Left ventricle myocardium inferior (tissue), 1 donor: ENCODE data around the gene CPA4. TPM values are rescaled to one million over a fixed set of nuclear protein-coding genes. Genes with fewer than 3 reads are reported as not detected.

Experiments
- DNase-seq: peaks from one replicate; pipeline ENCODE4 v3.0.0-alpha.2; 2020
- H3K27ac ChIP-seq: fragments of 200-600 bp; replicated peaks from 2 replicates; pipeline ENCODE4 v1.8.0; 2021
- H3K27me3 ChIP-seq: fragments of 200-600 bp; 2 replicates; pipeline ENCODE4 v1.8.0; 2021; ENCODE audit warnings: low read depth
- H3K36me3 ChIP-seq: fragments of 200-600 bp; 2 replicates; pipeline ENCODE4 v1.8.0; 2021
- H3K4me1 ChIP-seq: fragments of 200-600 bp; 2 replicates; pipeline ENCODE4 v1.8.0; 2021
- H3K4me3 ChIP-seq: fragments of 200-600 bp; 2 replicates; pipeline ENCODE4 v1.8.0; 2021; ENCODE audit warnings: mild to moderate bottlenecking, moderate library complexity
- H3K9me3 ChIP-seq: fragments of 200-600 bp; replicated peaks from 2 replicates; pipeline ENCODE4 v1.8.0; 2021
- CTCF ChIP-seq: fragments of 200-600 bp; IDR thresholded peaks from 2 replicates; pipeline ENCODE4 v1.8.0; 2021; ENCODE audit warnings: antibody characterized with exemption, mild to moderate bottlenecking, borderline replicate concordance
- intact Hi-C: fragments of 100-400 bp; cut with micrococcal nuclease; formaldehyde crosslinking; loops from one replicate; pipeline ENCODE4 v1.11.0; 2022
- total RNA-seq: library from RNA; stranded (reverse); fragmentation: NEBNext Ultra II Directional; extraction: Animal tissue kit (Norgen Biotek cat#: 25700); gene quantifications from one replicate; pipeline ENCODE4 v1.2.1, GENCODE V29; 2021
- donor health status: DM: no; HTN: yes; CAD: no; lungs with severe emphysema.

The CPA4 gene
- total RNA-seq, 1 donor from 2014 or later = not detected

DNA sequence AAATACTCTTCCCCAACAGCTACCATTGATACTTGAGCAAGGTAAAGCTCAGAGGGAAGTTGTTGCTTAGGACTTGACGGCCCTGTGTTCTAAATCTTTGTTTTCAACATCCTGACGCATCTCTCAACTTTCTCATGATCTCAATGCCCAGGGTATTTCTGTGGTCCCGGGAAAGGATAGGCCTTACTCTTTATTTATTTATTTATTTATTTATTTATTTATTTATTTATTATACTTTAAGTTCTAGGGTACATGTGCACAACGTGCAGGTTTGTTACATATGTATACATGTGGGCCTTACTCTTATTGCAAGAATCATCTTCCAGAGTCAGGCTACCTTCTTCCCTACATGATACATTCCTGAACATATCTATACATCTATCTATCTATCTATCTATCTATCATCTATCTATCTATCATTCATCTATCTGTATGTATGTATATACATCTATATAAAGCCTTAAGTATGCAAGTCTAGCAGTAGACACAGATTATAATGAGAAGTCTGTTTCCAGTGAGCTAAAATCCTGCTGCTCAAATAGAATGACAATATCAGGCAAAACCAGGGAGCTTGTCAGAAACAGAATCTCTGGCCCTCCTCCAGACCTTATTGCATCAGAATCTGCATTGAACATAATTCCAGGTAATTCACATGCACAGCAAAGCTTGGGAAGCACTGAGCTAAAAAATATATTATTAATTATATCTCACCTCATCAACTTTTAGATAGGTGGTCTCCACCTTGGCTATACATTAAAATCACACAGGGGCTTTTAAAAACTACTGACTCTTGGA lies 39.5 kb downstream of the CPA4 start:
- no peak for DNase-seq
- no peaks in the 10 kb centered on the region for H3K4me1 ChIP-seq
- H3K4me3 ChIP-seq = no peak overlapping the region
- H3K9me3 ChIP-seq = no peaks in the 10 kb centered on the region
- intact Hi-C loops = no loop called here
- TF ChIP-seq CTCF = no peak
- H3K27ac ChIP-seq = no peak overlapping the region
- H3K36me3 ChIP-seq = no peaks in the 10 kb centered on the region
- H3K27me3 ChIP-seq = no peaks in the 10 kb centered on the region

- no peak for TF ChIP-seq CTCF
- H3K27me3 ChIP-seq = no peaks in the 10 kb centered on the region
- H3K9me3 ChIP-seq = no peaks in the 10 kb centered on the region
- H3K27ac ChIP-seq = no peak overlapping the region
- no peak for DNase-seq
- H3K4me3 ChIP-seq = no peak overlapping the region
- H3K36me3 ChIP-seq = no peaks in the 10 kb centered on the region
- intact Hi-C loops = no loop called here
- H3K4me1 ChIP-seq = no peaks in the 10 kb centered on the region
Measured at GRCh38 chr7:130333832-130334231, 40.9 kb downstream of the CPA4 start.

- Histone ChIP-seq H3K36me3 (no peaks in the 10 kb centered on the region), H3K4me1 (no peaks in the 10 kb centered on the region), H3K27me3 (no peaks in the 10 kb centered on the region), H3K9me3 (no peaks in the 10 kb centered on the region), H3K4me3 (no peak overlapping the region), H3K27ac (no peak overlapping the region)
- DNase-seq = no peak
- intact Hi-C loops = no loop called here
- TF ChIP-seq CTCF = no peak
Measured at GRCh38 chr7:130334274-130334673, 41.3 kb downstream of the CPA4 start.

DNA sequence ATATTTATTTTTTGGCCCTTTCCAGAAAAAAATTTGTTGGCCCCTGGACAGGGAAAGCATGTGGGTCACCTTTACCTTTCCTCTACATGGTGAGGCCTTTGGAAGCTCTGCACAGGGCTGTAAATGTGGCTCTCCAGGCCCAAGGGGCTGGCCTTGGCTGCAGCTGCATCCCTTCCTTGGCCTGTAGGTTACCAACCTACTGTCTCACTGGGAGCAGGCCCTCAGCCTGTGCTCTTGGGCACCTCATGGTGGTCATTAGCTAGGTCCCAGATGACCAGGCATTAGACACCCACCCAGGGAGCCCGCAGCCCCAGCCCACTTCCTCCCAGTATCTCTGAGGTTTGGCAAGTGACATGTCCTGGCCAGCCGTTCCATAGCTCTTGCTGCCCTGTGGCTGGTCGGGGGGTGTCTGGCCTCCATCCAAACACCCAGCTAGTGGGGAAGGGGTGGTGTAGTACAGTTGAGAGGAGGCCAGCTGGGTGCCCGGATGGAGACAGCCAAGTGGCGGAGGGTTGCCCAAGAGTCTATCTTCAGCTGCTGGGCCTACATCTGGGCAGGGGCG lies 44.5 kb downstream of the CPA4 start:
- no peaks in the 10 kb centered on the region for H3K36me3 ChIP-seq
- TF ChIP-seq CTCF = no peak
- H3K27me3 ChIP-seq = no peaks in the 10 kb centered on the region
- H3K9me3 ChIP-seq = peaks cover 10% of the 10 kb centered on the region
- H3K4me1 ChIP-seq = no peaks in the 10 kb centered on the region
- intact Hi-C loops = no loop called here
- H3K27ac ChIP-seq = no peak overlapping the region
- H3K4me3 ChIP-seq = no peak overlapping the region
- DNase-seq = no peak

DNA sequence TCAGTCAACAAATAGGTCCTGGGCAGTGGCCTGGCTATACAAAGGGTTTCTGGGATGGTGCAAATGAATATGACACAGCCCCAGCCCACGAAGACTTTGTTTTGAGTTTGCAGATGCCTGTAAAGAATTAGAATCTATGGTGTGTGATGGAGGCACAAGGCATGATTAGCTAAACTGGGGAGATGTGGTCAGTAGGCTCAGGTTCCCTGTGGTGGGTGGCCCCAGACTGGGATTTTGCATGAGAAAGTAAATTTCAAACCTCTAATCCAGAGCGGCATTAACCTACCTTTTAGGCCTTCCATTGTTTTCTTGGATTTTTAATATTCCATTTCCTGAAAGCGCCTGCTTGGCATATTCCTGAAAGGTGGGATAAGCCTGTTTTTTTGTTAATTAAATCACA lies 45.3 kb downstream of the CPA4 start:
- Histone ChIP-seq H3K27ac (no peak overlapping the region), H3K4me1 (no peaks in the 10 kb centered on the region), H3K9me3 (peaks cover 13% of the 10 kb centered on the region), H3K4me3 (no peak overlapping the region), H3K27me3 (no peaks in the 10 kb centered on the region), H3K36me3 (no peaks in the 10 kb centered on the region)
- no peak for TF ChIP-seq CTCF
- intact Hi-C loops = no loop called here
- no peak for DNase-seq
